ENCODE measurements around the gene ZNF397.
A peak's percentile ranks its signal among the peaks of the same experiment; 100 is the strongest.
"Not testable (repeated sequence)": the region's sequence is repeated elsewhere in the genome, so short reads cannot be mapped to it uniquely, and the experiment has no call there.

ZNF397 gene

DNA sequence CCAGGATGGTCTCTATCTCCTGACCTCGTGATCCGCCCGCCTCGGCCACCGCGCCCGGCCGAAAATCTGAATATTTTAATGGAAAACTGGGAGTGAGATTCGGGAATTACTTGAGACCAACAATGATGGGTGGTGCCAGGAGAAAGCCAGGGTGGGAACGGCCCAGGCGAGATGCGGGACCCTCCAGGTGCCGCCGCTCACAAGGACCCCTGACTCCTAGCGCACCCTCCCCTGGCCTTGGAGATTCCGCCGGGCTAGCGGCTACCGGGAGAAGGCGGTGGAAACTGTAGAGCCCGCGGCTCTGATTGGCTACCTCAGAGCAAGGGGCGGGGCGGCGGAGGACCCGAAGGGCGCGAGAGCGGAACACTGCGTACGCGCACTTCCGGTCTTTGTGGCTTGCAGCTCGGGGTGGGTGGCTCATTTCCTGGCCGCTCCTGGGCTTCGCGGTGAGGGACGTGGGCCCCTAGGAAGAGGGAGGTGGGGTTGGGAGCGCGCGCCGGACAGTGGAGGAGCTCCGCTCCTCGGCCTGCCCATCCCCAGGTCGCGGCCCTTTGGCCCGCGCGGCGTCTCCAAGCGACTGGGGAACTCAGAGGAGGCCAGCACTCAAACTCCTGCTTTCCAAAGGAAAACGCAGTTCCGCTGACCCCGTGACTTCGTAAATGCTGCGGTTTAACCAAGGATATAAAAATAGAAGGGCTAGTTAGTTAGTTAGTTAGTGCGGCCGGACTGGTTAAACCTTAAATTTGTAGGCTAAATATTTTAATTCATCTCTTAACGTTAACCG is at the start of gene ZNF397:
ZNF397 (plus strand) TSS at position 371 of the 784 bp plus-strand sequence. CDS start 1,437 bp downstream, outside the sequence.
- DNase-seq: peak; percentile 98

DNA sequence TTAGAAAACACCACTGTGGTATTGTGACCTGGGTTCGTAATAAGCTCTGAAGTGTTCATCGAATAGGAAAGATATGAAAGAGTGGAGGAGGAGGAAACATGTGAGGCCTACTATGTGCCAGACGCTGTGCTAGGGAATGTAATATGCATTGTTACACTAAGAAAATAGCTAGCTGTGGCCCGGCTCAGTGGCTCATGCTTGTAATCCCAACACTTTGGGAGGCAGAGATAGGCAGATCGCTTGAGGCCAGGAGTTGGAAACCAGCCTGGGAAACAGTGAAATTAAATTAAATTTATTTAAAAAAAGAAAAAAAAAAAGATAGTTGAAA is 49.2 kb upstream of the ZNF397 start:
- DNase-seq: no peak

DNA sequence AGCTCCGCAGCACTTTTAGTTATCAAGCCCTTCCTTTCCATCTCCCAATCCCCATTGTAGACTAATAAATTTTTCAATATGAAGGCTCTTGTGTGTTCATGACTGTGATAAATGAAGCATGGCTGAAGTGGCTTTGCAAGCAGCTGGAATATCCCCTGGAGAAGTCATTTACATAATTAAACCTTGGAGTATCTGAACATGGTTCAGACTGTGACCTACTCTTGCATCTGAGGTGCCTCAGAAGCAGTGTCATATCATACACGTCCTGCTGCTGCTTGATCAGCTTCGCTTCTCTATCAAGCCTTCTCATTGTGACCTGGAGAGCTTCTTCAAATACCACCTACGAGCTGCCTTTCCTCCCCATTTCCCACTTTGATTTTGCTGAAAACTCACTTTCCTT is 48.4 kb upstream of the ZNF397 start:
- no peak for DNase-seq

DNA sequence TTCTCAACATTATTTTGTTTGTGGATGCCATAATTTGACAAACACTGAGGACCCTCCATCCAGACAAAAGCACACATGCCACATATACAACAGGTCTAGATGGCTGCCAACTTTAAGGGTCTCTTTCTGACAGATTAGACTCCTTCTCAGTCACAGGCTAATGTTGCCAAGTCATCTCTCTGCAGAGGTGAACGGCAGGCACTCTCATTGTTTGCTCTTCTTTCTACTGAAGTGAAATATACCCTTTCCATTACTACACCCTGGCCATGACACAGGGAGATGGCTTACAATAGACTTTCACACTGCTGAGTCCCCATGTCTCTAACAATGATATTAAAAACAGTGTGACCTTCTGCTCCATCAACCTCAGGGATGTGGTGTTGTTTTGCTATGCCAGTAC is 47.5 kb upstream of the ZNF397 start:
- no peak for DNase-seq

DNA sequence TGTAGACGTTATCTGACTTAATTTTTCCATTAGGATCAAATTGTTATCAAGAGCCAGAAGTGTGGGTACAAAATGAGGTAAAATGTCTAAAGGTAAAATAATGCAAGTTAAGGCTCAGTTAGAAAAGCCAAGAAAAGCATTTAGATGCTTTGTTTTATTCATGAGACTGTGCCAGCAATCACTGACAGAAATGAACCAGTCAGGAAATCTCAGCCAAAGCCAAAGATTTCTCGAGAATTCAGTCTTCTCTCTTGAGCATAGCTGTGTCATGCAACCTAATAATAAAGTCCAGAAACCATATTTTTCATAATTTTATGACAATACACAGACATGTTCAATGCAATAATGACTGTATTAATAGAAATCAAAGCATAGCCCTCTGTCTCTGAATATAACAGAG is 43.5 kb upstream of the ZNF397 start:
- no peak for DNase-seq

DNA sequence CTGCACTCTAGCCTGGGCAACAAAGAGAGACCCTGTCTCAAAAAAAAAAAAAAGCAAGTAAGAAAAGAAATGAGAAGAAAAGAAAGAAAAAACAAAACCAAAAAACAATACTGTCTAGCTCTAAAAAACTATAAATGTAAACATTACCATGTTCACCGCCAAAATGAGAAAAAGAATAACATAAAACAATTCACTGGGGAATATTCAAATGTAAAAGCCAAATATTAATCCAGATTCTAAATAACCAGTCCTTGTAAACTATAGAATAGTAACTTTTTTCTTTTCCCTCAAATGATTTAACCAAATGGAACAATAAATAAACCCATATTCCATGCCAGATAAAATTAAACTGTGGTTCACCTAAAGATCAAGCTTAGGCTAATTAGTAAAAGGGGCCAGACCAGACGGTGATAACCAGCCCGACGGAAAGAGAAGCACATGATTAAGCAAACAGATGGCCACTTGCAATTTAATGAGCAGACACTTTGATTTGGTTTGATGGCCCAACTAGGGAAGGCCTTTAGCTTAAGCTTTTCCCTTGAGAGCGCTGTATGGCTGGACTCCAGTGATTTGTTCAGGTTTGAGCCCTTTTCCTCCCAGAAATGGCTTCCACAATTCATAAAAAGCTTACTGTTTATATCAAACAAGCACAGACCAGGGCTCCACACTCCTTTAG is 39.4 kb upstream of the ZNF397 start:
- no peak for DNase-seq

DNA sequence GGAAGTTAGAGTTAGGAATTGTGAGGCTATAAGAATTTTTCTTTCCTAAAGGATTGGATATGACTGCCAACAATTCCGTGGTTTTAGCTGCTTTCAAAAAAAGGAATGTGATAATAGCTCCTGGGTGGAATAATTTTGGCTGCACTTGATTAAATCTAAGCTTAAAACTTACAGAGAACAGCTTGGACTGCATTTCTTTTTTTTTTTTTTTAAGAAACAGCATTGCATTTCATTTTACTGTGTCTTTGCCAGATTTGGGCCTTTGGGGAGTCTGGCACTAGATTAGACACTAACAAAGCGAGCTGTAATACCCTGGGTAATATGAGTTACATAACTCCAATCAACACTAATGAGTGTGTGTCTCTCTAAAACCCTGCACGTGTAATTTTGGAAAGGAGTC is 37.8 kb upstream of the ZNF397 start:
- no peak for DNase-seq

DNA sequence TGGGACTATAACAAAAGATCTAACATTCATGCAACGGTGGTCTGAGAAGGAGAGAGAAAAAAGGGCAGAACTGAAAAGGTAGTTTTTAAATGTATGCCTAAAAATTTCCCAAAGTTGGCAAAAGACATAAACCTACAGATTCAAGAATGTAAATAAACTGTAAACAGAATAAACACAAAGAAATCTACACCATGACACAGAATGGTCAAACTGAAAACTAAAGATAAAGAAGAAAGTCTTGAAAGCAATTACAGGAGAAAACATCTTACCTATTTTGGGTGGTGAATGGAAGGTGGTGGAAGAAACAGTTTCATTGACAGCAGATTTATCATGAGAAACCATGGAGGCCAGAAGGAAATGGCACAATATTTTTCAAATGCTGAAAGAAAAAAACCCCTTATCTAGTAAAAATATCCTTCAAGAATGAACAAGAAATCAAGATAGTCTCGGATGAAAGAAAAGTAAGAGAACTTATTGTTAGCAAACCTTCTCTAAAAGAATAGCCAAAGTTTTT is 35.6 kb upstream of the ZNF397 start:
- DNase-seq: no peak

DNA sequence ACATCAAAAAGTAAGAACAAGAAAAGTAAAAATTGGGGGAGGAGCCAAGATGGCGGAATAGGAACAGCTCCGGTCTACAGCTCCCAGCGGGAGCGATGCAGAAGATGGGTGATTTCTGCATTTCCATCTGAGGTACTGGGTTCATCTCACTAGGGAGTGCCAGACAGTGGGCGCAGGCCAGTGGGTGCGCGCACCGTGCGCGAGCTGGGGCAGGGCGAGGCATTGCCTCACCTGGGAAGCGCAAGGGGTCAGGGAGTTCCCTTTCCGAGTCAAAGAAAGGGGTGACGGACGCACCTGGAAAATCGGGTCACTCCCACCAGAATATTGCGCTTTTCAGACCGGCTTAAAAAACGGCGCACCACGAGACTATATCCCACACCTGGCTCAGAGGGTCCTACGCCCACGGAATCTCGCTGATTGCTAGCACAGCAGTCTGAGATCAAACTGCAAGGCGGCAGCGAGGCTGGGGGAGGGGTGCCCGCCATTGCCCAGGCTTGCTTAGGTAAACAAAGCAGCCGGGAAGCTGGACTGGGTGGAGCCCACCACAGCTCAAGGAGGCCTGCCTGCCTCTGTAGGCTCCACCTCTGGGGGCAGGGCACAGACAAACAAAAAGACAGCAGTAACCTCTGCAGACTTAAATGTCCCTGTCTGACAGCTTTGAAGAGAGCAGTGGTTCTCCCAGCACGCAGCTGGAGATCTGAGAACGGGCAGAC is 34.9 kb upstream of the ZNF397 start:
- not testable (repeated sequence) for DNase-seq

DNA sequence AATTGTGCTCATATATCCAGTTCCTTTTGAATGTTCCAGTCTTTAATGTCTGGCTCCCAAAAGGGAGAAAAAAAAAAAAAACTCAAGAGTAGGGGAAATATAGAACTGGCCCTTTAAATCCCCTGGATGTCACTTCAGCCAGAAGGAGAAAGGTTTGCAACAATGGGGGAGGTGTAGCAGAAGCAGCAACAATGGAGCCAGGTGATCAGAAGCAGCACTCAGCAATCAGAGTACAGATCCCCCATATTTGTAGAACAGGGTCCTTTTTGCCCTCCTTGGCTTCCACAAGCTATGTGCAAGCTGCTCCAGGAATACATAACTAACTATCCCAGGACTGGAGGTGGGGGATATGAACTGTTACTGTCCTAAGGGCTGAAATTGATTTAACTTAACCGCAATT is 25.8 kb upstream of the ZNF397 start:
- no peak for DNase-seq

DNA sequence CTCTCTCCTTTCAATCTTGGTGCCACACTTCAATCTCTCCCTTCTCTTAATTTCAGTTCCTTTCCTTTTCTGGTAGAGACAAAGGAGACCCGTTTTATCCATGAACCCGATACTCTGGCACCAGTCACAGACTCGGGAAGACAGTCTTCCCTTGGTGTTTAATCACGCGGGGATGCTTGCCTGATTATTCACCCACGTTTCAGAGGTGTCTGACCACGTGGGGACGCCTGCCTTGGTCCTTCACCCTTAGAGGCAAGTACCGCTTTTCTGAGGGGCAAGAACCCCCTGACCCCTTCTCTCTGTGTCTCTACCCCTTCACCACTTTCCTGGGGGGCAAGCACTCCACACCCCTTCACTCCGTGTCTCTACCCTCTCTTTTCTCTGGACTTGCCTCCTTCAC is 24.2 kb upstream of the ZNF397 start:
- not testable (repeated sequence) for DNase-seq

DNA sequence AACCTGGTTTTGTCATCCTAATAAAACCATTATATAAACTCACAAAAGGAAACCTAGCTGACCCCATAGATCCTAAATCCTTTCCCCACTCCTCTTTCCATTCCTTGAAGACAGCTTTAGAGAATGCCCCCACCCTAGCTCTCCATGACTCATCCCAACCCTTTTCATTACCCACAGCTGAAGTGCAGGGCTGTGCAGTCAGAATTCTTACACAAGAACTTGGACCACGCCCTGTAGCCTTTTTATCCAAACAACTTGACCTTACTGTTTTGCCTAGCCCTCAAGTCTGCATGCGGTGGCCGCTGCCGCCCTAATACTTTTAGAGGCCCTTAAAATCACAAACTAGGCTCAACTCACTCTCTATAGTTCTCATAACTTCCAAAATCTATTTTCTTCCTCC is 21.5 kb upstream of the ZNF397 start:
- peak; percentile 7 for DNase-seq

DNA sequence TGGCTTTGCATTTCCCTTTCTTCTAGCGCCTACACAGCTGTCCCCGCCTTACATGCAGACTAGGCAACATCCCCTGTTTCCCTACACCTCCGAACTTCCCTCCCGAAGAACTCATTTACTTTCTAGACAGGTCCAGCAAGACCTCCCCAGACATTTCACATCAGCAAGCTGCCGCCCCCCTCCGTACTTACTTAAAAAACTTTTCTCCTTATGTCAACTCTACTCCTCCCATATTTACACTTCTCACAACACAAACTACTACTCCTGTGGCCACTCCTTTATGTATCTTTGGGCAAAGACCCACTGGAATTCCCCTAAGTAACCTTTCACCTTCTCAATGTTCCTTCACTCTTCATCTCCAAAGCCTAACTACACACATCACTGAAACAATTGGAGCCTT is 20.4 kb upstream of the ZNF397 start:
- DNase-seq: no peak

DNA sequence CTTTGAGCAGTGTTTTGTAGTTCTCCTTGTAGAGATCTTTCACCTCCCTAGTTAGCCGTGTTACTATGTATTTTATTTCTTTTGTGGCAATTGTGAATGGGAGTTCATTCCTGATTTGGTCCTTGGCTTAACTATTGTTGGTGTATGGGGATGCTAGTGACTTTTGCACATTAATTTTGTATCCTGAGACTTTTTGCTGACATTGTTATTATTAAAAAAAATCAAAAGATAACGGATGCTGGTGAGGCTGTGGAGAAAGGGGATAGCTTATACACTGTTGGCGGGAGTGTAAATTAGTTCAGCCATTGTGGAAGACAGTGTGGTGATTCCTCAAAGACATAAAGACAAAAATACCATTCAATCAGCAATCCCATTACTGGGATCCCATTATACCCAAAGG is 17.0 kb upstream of the ZNF397 start:
- DNase-seq: no peak

DNA sequence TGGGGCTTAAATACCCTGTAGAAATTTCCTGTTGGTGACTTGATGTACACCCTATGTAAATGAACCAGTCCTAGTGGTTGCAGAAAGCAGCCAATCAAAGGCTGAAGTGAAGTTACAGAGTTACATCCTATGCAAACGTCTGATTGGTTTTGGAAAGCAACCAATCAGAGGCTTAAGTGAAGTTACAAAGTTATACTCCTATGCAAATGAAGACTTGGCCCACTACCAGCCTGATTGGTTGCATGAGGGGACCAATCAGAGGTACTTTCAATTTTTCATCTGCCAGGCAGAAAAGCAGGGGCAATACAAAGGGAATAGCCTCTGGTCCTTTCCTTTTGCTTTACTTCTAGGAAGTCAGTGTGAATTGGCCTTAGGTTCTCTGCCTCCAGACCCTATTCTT is 13.6 kb upstream of the ZNF397 start:
- DNase-seq: no peak

DNA sequence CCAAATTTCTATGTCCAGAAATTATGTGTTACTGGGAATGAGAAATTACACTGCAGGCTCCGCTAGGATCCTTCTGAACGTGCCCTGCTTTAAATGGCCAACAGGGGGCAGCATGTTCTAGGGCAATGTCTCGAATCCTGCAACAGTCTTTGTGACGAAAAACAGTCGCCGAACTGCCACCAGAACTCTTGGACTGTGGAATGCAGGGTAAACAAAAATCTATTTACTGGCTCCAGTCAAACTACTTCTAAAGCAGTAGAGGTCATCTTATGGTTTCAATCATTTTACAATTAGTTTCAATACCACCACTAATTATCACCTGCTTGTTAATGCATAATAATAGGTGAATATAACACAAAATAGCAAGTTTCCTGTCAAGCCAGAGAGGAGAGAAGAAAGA is 9.8 kb upstream of the ZNF397 start:
- DNase-seq: peak; percentile 48

DNA sequence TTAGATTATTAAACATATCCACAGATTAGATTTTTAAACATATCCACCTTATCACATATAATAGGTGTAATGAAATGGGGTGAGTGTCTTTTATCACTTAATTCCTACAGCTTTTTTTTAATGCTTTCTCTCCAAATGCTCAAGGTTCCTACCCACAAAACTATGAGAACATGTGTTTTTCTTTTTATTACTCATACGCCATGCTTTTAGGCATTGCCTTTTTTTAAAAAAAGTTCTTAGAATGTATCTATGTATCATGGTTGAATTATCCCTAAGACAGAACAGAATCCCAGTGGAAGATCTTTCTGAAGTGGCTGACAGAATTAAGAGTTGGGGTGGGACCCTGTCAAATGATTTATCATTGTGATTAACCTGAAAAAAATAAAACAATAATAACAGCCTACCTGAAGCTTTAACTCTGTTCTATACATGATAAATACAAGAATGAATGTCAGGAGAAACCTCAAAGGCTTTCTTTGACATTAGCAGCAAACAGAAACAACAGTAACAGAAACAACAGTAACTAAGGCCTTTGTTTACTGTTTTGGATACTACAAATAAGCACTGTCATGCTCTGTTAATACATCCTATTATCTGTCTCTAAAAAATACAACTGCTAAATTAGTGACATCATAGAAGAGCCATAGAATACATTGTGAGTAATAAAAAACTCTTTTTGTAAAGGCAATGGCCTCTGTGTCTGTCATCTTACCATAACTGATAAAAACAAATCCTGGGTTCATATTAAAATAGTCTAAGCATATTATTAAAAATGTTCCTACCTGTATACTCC is 4.1 kb upstream of the ZNF397 start:
- DNase-seq: no peak

DNA sequence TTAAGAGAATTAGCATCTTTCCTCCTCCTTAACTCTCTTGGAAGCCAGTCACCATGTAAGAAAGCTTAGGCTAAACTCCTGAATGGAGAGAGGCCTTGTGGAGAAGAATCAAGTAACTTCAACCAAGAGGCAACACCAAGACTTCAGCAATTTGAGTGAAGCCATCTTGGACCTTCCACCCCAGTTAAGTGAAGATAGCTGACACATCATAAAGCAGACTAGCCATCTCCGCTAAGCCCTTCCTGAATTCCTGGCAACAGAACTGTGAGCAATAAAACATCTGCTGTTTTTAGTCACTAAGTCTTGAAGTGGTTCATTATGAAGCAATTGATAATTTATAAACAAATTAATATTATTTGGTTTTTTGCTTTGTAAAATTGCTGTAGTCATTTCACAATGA is 1.5 kb upstream of the ZNF397 start:
- DNase-seq: peak; percentile 37

DNA sequence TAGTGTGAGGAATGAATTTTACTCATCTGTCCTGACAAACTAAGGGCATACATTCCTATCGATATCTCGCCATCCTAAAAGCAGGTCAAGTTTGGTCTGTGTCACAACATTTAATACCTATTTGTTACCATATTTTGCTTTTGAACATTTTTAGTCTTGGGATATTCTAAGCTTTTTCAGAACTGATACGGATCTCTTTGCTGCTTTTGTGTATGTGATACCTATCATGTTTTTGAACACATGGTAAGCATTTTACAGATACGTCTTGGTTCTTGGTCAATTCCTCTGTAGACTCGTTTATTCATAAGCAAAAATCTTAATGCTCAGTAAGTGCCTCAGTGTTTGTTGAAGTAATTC is 592 bp downstream of the ZNF397 start:
- no peak for DNase-seq

DNA sequence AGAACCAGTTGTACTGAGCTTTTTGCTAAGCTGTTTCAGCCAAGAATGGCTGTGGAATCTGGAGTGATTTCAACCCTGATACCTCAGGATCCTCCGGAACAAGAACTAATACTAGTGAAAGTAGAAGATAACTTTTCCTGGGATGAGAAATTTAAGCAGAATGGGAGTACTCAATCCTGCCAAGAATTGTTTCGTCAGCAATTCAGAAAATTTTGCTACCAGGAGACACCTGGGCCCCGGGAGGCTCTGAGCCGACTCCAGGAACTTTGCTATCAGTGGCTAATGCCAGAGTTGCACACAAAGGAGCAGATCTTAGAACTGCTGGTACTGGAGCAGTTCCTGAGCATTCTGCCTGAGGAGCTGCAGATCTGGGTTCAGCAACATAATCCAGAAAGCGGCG is 1.6 kb downstream of the ZNF397 start:
- no peak for DNase-seq

DNA sequence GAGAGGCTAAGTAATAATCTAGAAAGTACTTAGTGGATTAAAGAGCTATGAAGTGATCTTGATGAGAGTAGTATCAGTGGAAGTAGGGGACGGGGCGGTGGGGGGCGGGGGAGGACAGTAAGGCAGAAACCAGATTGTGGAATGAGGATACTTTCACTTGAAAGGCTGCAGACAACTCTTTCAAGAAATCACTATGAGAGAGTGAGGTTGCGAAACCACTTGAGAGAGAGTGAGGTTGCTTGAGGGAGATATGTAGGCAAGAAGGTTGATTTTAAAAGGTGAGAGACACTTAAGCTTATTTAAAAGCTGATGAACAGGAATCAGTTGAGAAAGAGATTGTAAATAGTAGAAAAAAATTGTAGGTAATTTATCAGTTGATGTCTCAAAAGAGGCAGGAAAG is 3.8 kb downstream of the ZNF397 start:
- DNase-seq: no peak

DNA sequence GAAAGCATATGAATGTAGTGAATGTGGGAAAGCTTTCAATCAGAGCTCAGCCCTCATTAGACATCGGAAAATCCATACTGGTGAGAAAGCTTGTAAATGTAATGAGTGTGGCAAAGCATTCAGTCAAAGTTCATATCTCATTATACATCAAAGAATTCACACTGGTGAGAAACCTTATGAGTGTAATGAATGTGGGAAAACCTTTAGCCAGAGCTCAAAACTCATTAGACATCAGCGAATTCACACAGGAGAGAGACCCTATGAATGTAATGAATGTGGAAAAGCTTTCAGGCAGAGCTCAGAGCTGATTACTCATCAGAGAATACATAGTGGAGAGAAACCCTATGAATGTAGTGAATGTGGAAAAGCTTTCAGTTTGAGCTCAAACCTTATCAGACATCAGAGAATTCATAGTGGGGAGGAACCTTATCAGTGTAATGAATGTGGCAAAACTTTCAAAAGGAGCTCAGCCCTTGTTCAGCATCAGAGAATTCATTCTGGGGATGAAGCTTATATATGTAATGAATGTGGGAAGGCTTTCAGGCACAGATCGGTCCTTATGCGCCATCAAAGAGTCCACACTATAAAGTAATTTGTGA is 5.0 kb downstream of the ZNF397 start:
- DNase-seq: no peak

DNA sequence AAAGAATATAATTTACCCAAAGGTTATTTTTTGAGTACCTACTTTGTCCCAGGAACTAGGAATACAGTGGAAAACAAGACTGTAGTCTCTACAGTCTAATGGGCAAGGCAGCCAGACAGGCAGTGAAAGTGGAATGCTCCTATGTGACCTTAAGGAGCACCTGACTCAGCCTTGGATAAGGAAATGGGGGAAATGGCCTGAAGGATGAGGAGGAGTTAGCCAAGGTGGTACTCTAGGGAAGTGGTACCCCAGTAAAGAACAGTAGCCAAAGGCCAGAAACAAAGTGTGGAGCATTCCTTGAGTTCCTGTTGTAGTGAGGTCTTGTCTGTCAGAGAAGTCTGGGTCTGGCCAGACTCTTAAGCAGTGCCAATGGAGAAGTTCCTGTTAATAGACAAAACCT is 6.0 kb downstream of the ZNF397 start:
- DNase-seq: no peak
